ENCODE results near the gene CREB5. TPM values are rescaled to one million over a fixed set of nuclear protein-coding genes. Genes with fewer than 3 reads are reported as not detected.

CREB5 gene
- total and polyA plus RNA-seq, 9 donors = 0.71 to 15.0 (median 2.7) TPM

- Histone ChIP-seq H3K4me3 (no peak overlapping the region), H3K4me1 (ENCODE audit: insufficient read depth) (peaks cover 7% of the 10 kb centered on the region), H3K9me3 (no peaks in the 10 kb centered on the region), H3K36me3 (no peaks in the 10 kb centered on the region), H3K27me3 (no peaks in the 10 kb centered on the region), H3K27ac (no peak overlapping the region)
- WGBS, 3 donors = 59 to 65% (median 61%) methylated on average over 2 of the region's 2 CpGs
- DNase-seq = peak in 1 of 5 donors; percentile 26
- TF ChIP-seq EP300 (IDR thresholded peaks at IDR 0.05) (no peak), POLR2A (IDR thresholded peaks at IDR 0.05) (no peak)
- TF ChIP-seq, protein P1, sequence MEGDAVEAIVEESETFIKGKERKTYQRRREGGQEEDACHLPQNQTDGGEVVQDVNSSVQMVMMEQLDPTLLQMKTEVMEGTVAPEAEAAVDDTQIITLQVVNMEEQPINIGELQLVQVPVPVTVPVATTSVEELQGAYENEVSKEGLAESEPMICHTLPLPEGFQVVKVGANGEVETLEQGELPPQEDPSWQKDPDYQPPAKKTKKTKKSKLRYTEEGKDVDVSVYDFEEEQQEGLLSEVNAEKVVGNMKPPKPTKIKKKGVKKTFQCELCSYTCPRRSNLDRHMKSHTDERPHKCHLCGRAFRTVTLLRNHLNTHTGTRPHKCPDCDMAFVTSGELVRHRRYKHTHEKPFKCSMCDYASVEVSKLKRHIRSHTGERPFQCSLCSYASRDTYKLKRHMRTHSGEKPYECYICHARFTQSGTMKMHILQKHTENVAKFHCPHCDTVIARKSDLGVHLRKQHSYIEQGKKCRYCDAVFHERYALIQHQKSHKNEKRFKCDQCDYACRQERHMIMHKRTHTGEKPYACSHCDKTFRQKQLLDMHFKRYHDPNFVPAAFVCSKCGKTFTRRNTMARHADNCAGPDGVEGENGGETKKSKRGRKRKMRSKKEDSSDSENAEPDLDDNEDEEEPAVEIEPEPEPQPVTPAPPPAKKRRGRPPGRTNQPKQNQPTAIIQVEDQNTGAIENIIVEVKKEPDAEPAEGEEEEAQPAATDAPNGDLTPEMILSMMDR (IDR thresholded peaks at IDR 0.05) = no peak
- intact Hi-C loops (cut with DNase I) = loop anchor here in 1 of 4 donors (5.0 kb wide), 1 partner anchor 1735 kb away; no protein-coding TSS in a partner anchor
Observed at GRCh38 chr7:28407651-28408050, 4.7 kb upstream of the CREB5 start.

- H3K4me3 ChIP-seq = peak overlapping the region; percentile 18
- H3K9me3 ChIP-seq = no peaks in the 10 kb centered on the region
- WGBS, 3 donors = 61 to 66% (median 64%) methylated on average over 27 of the region's 27 CpGs
- peaks cover 7% of the 10 kb centered on the region for H3K4me1 ChIP-seq (ENCODE audit: insufficient read depth)
- no peaks in the 10 kb centered on the region for H3K36me3 ChIP-seq
- H3K27me3 ChIP-seq = no peaks in the 10 kb centered on the region
- peak overlapping the region in 1 of 2 donors; percentile 33 for H3K27ac ChIP-seq
- intact Hi-C loops (cut with DNase I) = loop anchor here in 1 of 4 donors (5.0 kb wide), 1 partner anchor 1734 kb away; no protein-coding TSS in a partner anchor
- TF ChIP-seq EP300 (IDR thresholded peaks at IDR 0.05) (no peak), POLR2A (IDR thresholded peaks at IDR 0.05) (no peak)
- TF ChIP-seq, protein P1 (IDR thresholded peaks at IDR 0.05) = no peak
- DNase-seq = peak; percentile 19 to 41 (median 30)
Observed at GRCh38 chr7:28408105-28408959, 4.0 kb upstream of the CREB5 start.

DNA sequence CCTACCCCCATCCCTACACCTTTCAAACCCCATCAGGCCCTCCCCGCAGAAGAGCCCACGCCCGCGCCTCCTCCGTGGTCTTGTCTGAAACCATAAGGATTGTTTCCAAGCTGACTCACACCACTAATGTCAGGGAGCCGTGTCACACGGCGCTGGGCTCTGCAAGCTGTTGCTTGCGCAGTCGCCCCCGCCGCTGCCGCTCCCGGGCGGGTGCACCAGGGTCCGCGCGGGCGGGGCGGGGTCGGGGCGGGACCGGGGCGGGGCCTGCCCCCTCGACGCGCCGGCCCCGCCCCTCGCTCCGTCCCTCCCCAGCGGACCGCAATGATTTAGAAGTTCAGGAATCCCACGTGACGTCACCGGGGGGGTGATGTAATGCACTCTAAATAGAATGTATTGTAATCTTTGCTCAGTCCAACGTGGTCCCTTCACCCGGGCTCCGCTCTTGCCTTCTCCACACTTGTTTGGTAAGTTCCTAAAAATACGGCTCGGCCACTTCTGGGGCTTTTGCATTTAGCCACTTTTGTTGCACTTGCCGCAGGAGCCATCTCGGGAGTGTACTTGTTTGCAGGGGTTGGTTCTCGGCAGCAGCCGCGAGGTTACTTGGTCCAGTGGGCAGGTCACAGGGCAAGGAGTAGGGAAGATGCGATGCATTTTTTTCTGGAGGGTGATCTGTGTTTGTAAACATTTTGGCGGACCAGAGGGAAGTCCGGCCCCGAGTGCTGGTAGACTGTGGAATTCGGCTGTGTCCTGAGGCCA, 3.2 kb upstream of the CREB5 start:
- peaks cover 7% of the 10 kb centered on the region for H3K4me1 ChIP-seq (ENCODE audit: insufficient read depth)
- peak overlapping the region; percentile 33 for H3K4me3 ChIP-seq
- WGBS, 3 donors = 0 to 2% (median 1%) methylated on average over 38 to 51 of the region's 51 CpGs
- peak overlapping the region; percentile 24 to 46 for H3K27ac ChIP-seq
- H3K27me3 ChIP-seq = no peaks in the 10 kb centered on the region
- TF ChIP-seq EP300 (IDR thresholded peaks at IDR 0.05) (peak; percentile 18), POLR2A (IDR thresholded peaks at IDR 0.05) (peak; percentile 68)
- TF ChIP-seq, protein P1 (IDR thresholded peaks at IDR 0.05) = peak in 1 of 3 donors; percentile 12
- no peaks in the 10 kb centered on the region for H3K36me3 ChIP-seq
- intact Hi-C loops (cut with DNase I) = loop anchor here in 1 of 4 donors (5.0 kb wide), 1 partner anchor 1733 kb away; no protein-coding TSS in a partner anchor
- no peaks in the 10 kb centered on the region for H3K9me3 ChIP-seq
- DNase-seq = peak; percentile 89 to 97 (median 93)

Measured in ovary (tissue), 9 donors.